Nephron (organoid): ENCODE results near the gene AFDN.

Experiments
- H3K27ac Mint-ChIP-seq, 3 experiments: 2 replicates each; pipeline ENCODE4 v1.8.0; 2020; ENCODE audit warnings: mixed read lengths in 3 of 3, mild to moderate bottlenecking in 2 of 3, moderate library complexity in 1 of 3
- H3K27me3 Mint-ChIP-seq: 2 replicates; pipeline ENCODE4 v1.8.0; 2021; ENCODE audit warnings: low read depth, mild to moderate bottlenecking, moderate library complexity, mixed read lengths
- H3K36me3 Mint-ChIP-seq: 2 replicates; pipeline ENCODE4 v1.8.0; 2020; ENCODE audit warnings: low read depth, mixed read lengths
- H3K4me1 Mint-ChIP-seq: 2 replicates; pipeline ENCODE4 v1.8.0; 2020; ENCODE audit warnings: mixed read lengths
- H3K4me3 Mint-ChIP-seq, 3 experiments: 2 replicates each; pipeline ENCODE4 v1.8.0; 2020; ENCODE audit warnings: mild to moderate bottlenecking in 3 of 3, mixed read lengths in 3 of 3, moderate library complexity in 2 of 3
- H3K9me3 Mint-ChIP-seq: 2 replicates; pipeline ENCODE4 v1.8.0; 2020; ENCODE audit warnings: mixed read lengths
- CTCF ChIP-seq, 3 experiments: fragments of 200-600 bp; sonication (generic); IDR thresholded peaks; one replicate each; pipeline ENCODE4 v1.5.0; 2021; ENCODE audit warnings: antibody characterized with exemption in 3 of 3; ENCODE audit not compliant: unreplicated experiment in 3 of 3

The AFDN gene

GRCh38 chr6:167879612-167880011 is 52.9 kb downstream of the AFDN start:
- H3K27me3 Mint-ChIP-seq: no peaks in the 10 kb centered on the region
- no peak overlapping the region for H3K4me3 Mint-ChIP-seq
- TF ChIP-seq CTCF (IDR thresholded peaks at IDR 0.05; ENCODE audit: unreplicated experiment in 3 of 3): no peak
- H3K36me3 Mint-ChIP-seq: peaks cover 69% of the 10 kb centered on the region
- no peaks in the 10 kb centered on the region for H3K4me1 Mint-ChIP-seq
- no peak overlapping the region for H3K27ac Mint-ChIP-seq
- no peaks in the 10 kb centered on the region for H3K9me3 Mint-ChIP-seq

GRCh38 chr6:167881327-167881726 is 54.6 kb downstream of the AFDN start:
- Mint-ChIP-seq H3K27me3 (no peaks in the 10 kb centered on the region), H3K36me3 (peaks cover 74% of the 10 kb centered on the region), H3K27ac (no peak overlapping the region), H3K9me3 (no peaks in the 10 kb centered on the region), H3K4me1 (no peaks in the 10 kb centered on the region), H3K4me3 (no peak overlapping the region)
- no peak for TF ChIP-seq CTCF (IDR thresholded peaks at IDR 0.05; ENCODE audit: unreplicated experiment in 3 of 3)

- Mint-ChIP-seq H3K27ac (no peak overlapping the region), H3K4me3 (no peak overlapping the region), H3K36me3 (peaks cover 70% of the 10 kb centered on the region), H3K27me3 (no peaks in the 10 kb centered on the region), H3K9me3 (no peaks in the 10 kb centered on the region), H3K4me1 (no peaks in the 10 kb centered on the region)
- no peak for TF ChIP-seq CTCF (IDR thresholded peaks at IDR 0.05; ENCODE audit: unreplicated experiment in 3 of 3)
Measured at GRCh38 chr6:167882244-167882643, 55.5 kb downstream of the AFDN start.

GRCh38 chr6:167888098-167888497 is 61.4 kb downstream of the AFDN start:
- H3K9me3 Mint-ChIP-seq: no peaks in the 10 kb centered on the region
- H3K27ac Mint-ChIP-seq: no peak overlapping the region
- H3K27me3 Mint-ChIP-seq: no peaks in the 10 kb centered on the region
- no peaks in the 10 kb centered on the region for H3K4me1 Mint-ChIP-seq
- H3K4me3 Mint-ChIP-seq: no peak overlapping the region
- H3K36me3 Mint-ChIP-seq: peaks cover 48% of the 10 kb centered on the region
- no peak for TF ChIP-seq CTCF (IDR thresholded peaks at IDR 0.05; ENCODE audit: unreplicated experiment in 3 of 3)

- no peaks in the 10 kb centered on the region for H3K9me3 Mint-ChIP-seq
- H3K4me3 Mint-ChIP-seq: no peak overlapping the region
- no peak overlapping the region for H3K27ac Mint-ChIP-seq
- peaks cover 21% of the 10 kb centered on the region for H3K36me3 Mint-ChIP-seq
- TF ChIP-seq CTCF (IDR thresholded peaks at IDR 0.05; ENCODE audit: unreplicated experiment in 3 of 3): no peak
- no peaks in the 10 kb centered on the region for H3K4me1 Mint-ChIP-seq
- H3K27me3 Mint-ChIP-seq: no peaks in the 10 kb centered on the region
Measured at GRCh38 chr6:167892835-167893815, 66.4 kb downstream of the AFDN start.

GRCh38 chr6:167894965-167895364 is 68.3 kb downstream of the AFDN start:
- no peak for TF ChIP-seq CTCF (IDR thresholded peaks at IDR 0.05; ENCODE audit: unreplicated experiment in 3 of 3)
- H3K9me3 Mint-ChIP-seq: no peaks in the 10 kb centered on the region
- H3K27me3 Mint-ChIP-seq: no peaks in the 10 kb centered on the region
- H3K4me1 Mint-ChIP-seq: no peaks in the 10 kb centered on the region
- peaks cover 15% of the 10 kb centered on the region for H3K36me3 Mint-ChIP-seq
- no peak overlapping the region for H3K4me3 Mint-ChIP-seq
- H3K27ac Mint-ChIP-seq: no peak overlapping the region
